ENCODE results near the gene INHBA.

The INHBA gene

GRCh38 chr7:41688906-41689305, 14.0 kb downstream of the INHBA start:
- DNase-seq (ENCODE audit: low read depth, low spot score), result no peak

- DNase-seq (ENCODE audit: low read depth, low spot score), result no peak
These were observed 14.8 kb downstream of the INHBA start for GRCh38 chr7:41688012-41688625.

- no peak for DNase-seq (ENCODE audit: low read depth, low spot score)
These were observed 17.2 kb downstream of the INHBA start for GRCh38 chr7:41685684-41686083.

- no peak for DNase-seq (ENCODE audit: low read depth, low spot score)
These were observed 20.5 kb downstream of the INHBA start for GRCh38 chr7:41682422-41682821.

- DNase-seq (ENCODE audit: low read depth, low spot score), result no peak
These were observed 23.3 kb downstream of the INHBA start for GRCh38 chr7:41679566-41679965.

GRCh38 chr7:41674505-41675023, 28.3 kb downstream of the INHBA start:
- DNase-seq (ENCODE audit: low read depth, low spot score), result no peak

GRCh38 chr7:41661596-41661995, 41.3 kb downstream of the INHBA start:
- DNase-seq (ENCODE audit: low read depth, low spot score), result no peak

- no peak for DNase-seq (ENCODE audit: low read depth, low spot score)
These were observed 43.4 kb downstream of the INHBA start for GRCh38 chr7:41659539-41659938.

- no peak for DNase-seq (ENCODE audit: low read depth, low spot score)
These were observed 46.5 kb downstream of the INHBA start for GRCh38 chr7:41656366-41656765.

- DNase-seq (ENCODE audit: low read depth, low spot score), result no peak
These were observed 47.5 kb downstream of the INHBA start for GRCh38 chr7:41655426-41655825.

GRCh38 chr7:41652267-41652666, 50.6 kb downstream of the INHBA start:
- DNase-seq (ENCODE audit: low read depth, low spot score), result no peak

GRCh38 chr7:41648501-41648900, 54.4 kb downstream of the INHBA start:
- DNase-seq (ENCODE audit: low read depth, low spot score), result no peak

GRCh38 chr7:41643616-41644015, 59.3 kb downstream of the INHBA start:
- no peak for DNase-seq (ENCODE audit: low read depth, low spot score)

- no peak for DNase-seq (ENCODE audit: low read depth, low spot score)
These were observed 61.2 kb downstream of the INHBA start for GRCh38 chr7:41641665-41642014.

GRCh38 chr7:41641011-41641664, 61.8 kb downstream of the INHBA start:
- DNase-seq (ENCODE audit: low read depth, low spot score), result no peak

GRCh38 chr7:41640487-41640886, 62.4 kb downstream of the INHBA start:
- DNase-seq (ENCODE audit: low read depth, low spot score), result no peak

- DNase-seq (ENCODE audit: low read depth, low spot score), result no peak
These were observed 65.8 kb downstream of the INHBA start for GRCh38 chr7:41637049-41637448.
